ENCODE measurements around the gene USF1. TPM values are rescaled to one million over a fixed set of nuclear protein-coding genes. Genes with fewer than 3 reads are reported as not detected.

The USF1 gene
- polyA plus RNA-seq, 1 donor (not counting 4 experiments of a cell fraction or from before 2014, with no cell fraction given), result 31.6 TPM

GRCh38 chr1:161089251-161089924 lies 43.6 kb upstream of the USF1 start, which contains the start of gene NECTIN4:
Gene NECTIN4, minus strand, starts transcription at chr1:161089558. Its CDS starts 262 bp downstream, at chr1:161089296.
- no peaks in the 10 kb centered on the region for H3K27me3 ChIP-seq (ENCODE audit: control insufficient read depth, extremely low read depth, insufficient read depth, low read length)
- H3K4me1 ChIP-seq (ENCODE audit: control insufficient read depth, extremely low read depth, insufficient read depth, low read length), result peaks cover 55% of the 10 kb centered on the region
- H2AFZ ChIP-seq (ENCODE audit: control insufficient read depth, low read length), result no peak within 1 kb of the TSS
- H4K20me1 ChIP-seq (ENCODE audit: control insufficient read depth, extremely low read depth, insufficient read depth, low read length), result no peaks in the 10 kb centered on the region
- no peaks in the 10 kb centered on the region for H3K36me3 ChIP-seq (ENCODE audit: control insufficient read depth in 2 of 2, extremely low read depth in 1 of 2, insufficient read depth in 2 of 2, low read length in 2 of 2)
- H3K4me3 ChIP-seq (ENCODE audit: control insufficient read depth in 2 of 3, extremely low read depth in 1 of 3, insufficient read depth in 2 of 3, low read depth in 1 of 3, low read length in 3 of 3), result peak within 1 kb of the TSS in 2 of 3 experiments; percentile 34 to 41
- H3K9me1 ChIP-seq (ENCODE audit: control insufficient read depth, extremely low read depth, insufficient read depth, low read length), result no peaks in the 10 kb centered on the region
- no peaks in the 10 kb centered on the region for H3K9me3 ChIP-seq (ENCODE audit: control insufficient read depth, low read depth, low read length)
- H3K9ac ChIP-seq (ENCODE audit: control insufficient read depth, extremely low read depth, insufficient read depth, low read length), result peak within 1 kb of the TSS; percentile 81
- H3K4me2 ChIP-seq (ENCODE audit: control insufficient read depth, extremely low read depth, insufficient read depth, low read depth, low read length), result peak within 1 kb of the TSS; percentile 56
- DNase-seq (ENCODE audit: low read depth, low spot score), result no peak
- dilution Hi-C loops (cut with MboI; ENCODE audit: extremely low pct_ligation_motif_present, low sequenced_read_pairs), result no loop called here
- no peaks in the 10 kb centered on the region for H3K79me2 ChIP-seq (ENCODE audit: control insufficient read depth, insufficient read depth, low read length)
- H3K27ac ChIP-seq (ENCODE audit: control insufficient read depth, insufficient read depth, low read length), result peak within 1 kb of the TSS; percentile 77
- no peak for FAIRE-seq
- TF ChIP-seq CTCF (optimal IDR thresholded peaks at IDR 0.05 in 1 of 3, IDR thresholded peaks at IDR 0.05 in 1 of 3, conservative IDR thresholded peaks at IDR 0.05 in 1 of 3; ENCODE audit: extremely low read depth in 1 of 3, insufficient read depth in 2 of 3, low read length in 3 of 3), result peak in 1 of 3 experiments; percentile 13
- TF ChIP-seq EZH2 (IDR thresholded peaks at IDR 0.05; ENCODE audit: low read length), result no peak

GRCh38 chr1:161088587-161089110 lies 42.9 kb upstream of the USF1 start:
- Histone ChIP-seq H3K4me3 (ENCODE audit: control insufficient read depth in 2 of 3, extremely low read depth in 1 of 3, insufficient read depth in 2 of 3, low read depth in 1 of 3, low read length in 3 of 3) (peak overlapping the region in 2 of 3 experiments; percentile 34 to 41), H3K79me2 (ENCODE audit: control insufficient read depth, insufficient read depth, low read length) (no peaks in the 10 kb centered on the region), H3K27ac (ENCODE audit: control insufficient read depth, insufficient read depth, low read length) (peak overlapping the region; percentile 77), H3K4me1 (ENCODE audit: control insufficient read depth, extremely low read depth, insufficient read depth, low read length) (peaks cover 62% of the 10 kb centered on the region), H3K36me3 (ENCODE audit: control insufficient read depth in 2 of 2, extremely low read depth in 1 of 2, insufficient read depth in 2 of 2, low read length in 2 of 2) (no peaks in the 10 kb centered on the region), H3K4me2 (ENCODE audit: control insufficient read depth, extremely low read depth, insufficient read depth, low read depth, low read length) (peak overlapping the region; percentile 56), H3K9me1 (ENCODE audit: control insufficient read depth, extremely low read depth, insufficient read depth, low read length) (no peaks in the 10 kb centered on the region), H4K20me1 (ENCODE audit: control insufficient read depth, extremely low read depth, insufficient read depth, low read length) (no peaks in the 10 kb centered on the region), H2AFZ (ENCODE audit: control insufficient read depth, low read length) (no peak overlapping the region), H3K27me3 (ENCODE audit: control insufficient read depth, extremely low read depth, insufficient read depth, low read length) (no peaks in the 10 kb centered on the region), H3K9ac (ENCODE audit: control insufficient read depth, extremely low read depth, insufficient read depth, low read length) (peak overlapping the region; percentile 81), H3K9me3 (ENCODE audit: control insufficient read depth, low read depth, low read length) (no peaks in the 10 kb centered on the region)
- FAIRE-seq (peak; percentile 90), DNase-seq (ENCODE audit: low read depth, low spot score) (no peak)
- no peak for TF ChIP-seq EZH2 (IDR thresholded peaks at IDR 0.05; ENCODE audit: low read length)
- TF ChIP-seq CTCF (optimal IDR thresholded peaks at IDR 0.05 in 1 of 3, IDR thresholded peaks at IDR 0.05 in 1 of 3, conservative IDR thresholded peaks at IDR 0.05 in 1 of 3; ENCODE audit: extremely low read depth in 1 of 3, insufficient read depth in 2 of 3, low read length in 3 of 3), result no peak
- dilution Hi-C loops (cut with MboI; ENCODE audit: extremely low pct_ligation_motif_present, low sequenced_read_pairs), result no loop called here

Measured in keratinocyte (primary cell).